Gastrocnemius medialis (tissue), 4 donors: ENCODE measurements around the gene RUNX1.

ENCODE experiments used
- CTCF ChIP-seq, 5 experiments: fragments of 450-650 bp in 3 of 5; fragments of 200-600 bp in 2 of 5; sonication (generic) in 2 of 5; IDR thresholded peaks in 4 of 5; conservative IDR thresholded peaks in 1 of 5; 1 replicate in 4 of 5; 2 replicates in 1 of 5; pipeline ENCODE4 v1.5.1; 2016 to 2019; ENCODE audit warnings: antibody characterized with exemption in 5 of 5, mild to moderate bottlenecking in 3 of 5, moderate library complexity in 3 of 5
- POLR2A ChIP-seq, 2 donors: fragments of 450-650 bp; IDR thresholded peaks; one replicate each; pipeline ENCODE4 v1.6.1; 2017; ENCODE audit warnings: antibody characterized with exemption in 2 of 2, mild to moderate bottlenecking in 2 of 2, moderate library complexity in 2 of 2

DNA sequence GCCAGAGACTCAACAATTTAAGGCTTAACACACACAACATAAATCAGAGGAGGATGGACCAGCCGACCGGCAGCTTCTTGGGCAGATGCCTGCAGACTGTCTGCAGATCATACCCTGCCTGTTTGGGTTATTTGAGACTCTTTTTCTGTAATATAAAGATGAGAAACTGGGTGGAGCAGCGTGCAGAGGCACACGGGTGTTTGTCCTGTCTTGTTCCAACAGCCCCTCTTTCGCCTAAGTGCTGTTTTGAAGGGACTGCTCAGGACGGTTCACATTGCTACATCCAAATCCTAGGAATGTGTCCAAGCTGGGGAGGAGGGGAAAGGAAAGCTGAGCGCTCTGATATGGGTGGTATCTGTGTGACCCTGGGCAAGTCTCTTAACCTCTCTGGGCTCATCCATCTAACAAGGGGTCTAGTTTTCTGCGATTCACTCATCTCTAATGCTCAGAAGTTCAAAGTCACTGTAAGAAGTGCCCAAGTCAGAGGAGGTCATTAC, 230.4 kb downstream of the RUNX1 start:
- TF ChIP-seq CTCF (IDR thresholded peaks at IDR 0.05 in 4 of 5, conservative IDR thresholded peaks at IDR 0.05 in 1 of 5) (no peak), POLR2A (IDR thresholded peaks at IDR 0.05) (no peak)
